NT2/D1 (cell line): ENCODE data around the gene SPACA1.

Source experiments
- DNase-seq: peaks from one replicate; pipeline ENCODE4 v3.0.0-alpha.2; 2011; ENCODE audit warnings: low read depth, low spot score
- H3K27me3 ChIP-seq: 2 replicates; pipeline ENCODE4 v1.6.0; 2011; ENCODE audit warnings: mild to moderate bottlenecking; ENCODE audit not compliant: insufficient read length, insufficient read depth
- H3K36me3 ChIP-seq: 2 replicates; pipeline ENCODE4 v1.6.1; 2011; ENCODE audit warnings: mild to moderate bottlenecking, low read length, mixed read lengths; ENCODE audit not compliant: insufficient read depth, insufficient read length
- H3K4me1 ChIP-seq: 2 replicates; pipeline ENCODE4 v1.5.1; 2011; ENCODE audit not compliant: insufficient read depth, insufficient read length
- H3K4me3 ChIP-seq: 2 replicates; pipeline ENCODE4 v1.5.1; 2011; ENCODE audit warnings: low read depth; ENCODE audit not compliant: insufficient read length
- H3K9ac ChIP-seq: 2 replicates; pipeline ENCODE4 v1.6.0; 2011; ENCODE audit warnings: low read depth; ENCODE audit not compliant: insufficient read length
- H3K9me3 ChIP-seq: 2 replicates; pipeline ENCODE4 v1.5.1; 2011; ENCODE audit warnings: mild to moderate bottlenecking, low read length; ENCODE audit not compliant: insufficient read depth
- SUZ12 ChIP-seq: IDR thresholded peaks from 2 replicates; pipeline ENCODE4 v1.6.1; 2011; ENCODE audit not compliant: insufficient read length, insufficient read depth; ENCODE audit errors: extremely low read depth
- YY1 ChIP-seq: IDR thresholded peaks from 2 replicates; pipeline ENCODE4 v1.6.1; 2011; ENCODE audit not compliant: insufficient read length, insufficient read depth
- ZNF274 ChIP-seq: IDR thresholded peaks from 2 replicates; pipeline ENCODE4 v1.6.1; 2011; ENCODE audit warnings: mild to moderate bottlenecking, low read depth, low read length

SPACA1 gene

DNA sequence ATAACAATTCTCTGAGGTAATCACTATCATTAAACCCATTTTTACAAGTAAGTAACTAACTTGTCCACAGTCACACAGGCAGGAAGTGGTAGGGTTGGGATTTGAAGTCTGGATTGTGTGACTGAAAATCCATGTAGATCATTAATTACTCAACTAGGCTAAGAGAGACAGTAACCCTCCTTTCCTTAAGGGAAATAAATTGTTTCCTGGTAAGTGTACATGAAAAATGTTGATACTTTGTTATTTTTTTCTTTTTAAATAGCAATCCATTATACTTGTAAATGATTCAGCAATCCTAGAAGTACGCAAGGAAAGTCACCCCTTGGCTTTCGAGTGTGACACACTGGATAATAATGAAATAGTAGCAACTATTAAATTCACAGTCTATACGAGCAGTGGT lies 11.6 kb downstream of the SPACA1 start:
- Histone ChIP-seq H3K4me3 (no peak overlapping the region), H3K27me3 (no peaks in the 10 kb centered on the region)
- TF ChIP-seq YY1, result no peak
- no peak for TF ChIP-seq ZNF274
- TF ChIP-seq SUZ12, result no peak

DNA sequence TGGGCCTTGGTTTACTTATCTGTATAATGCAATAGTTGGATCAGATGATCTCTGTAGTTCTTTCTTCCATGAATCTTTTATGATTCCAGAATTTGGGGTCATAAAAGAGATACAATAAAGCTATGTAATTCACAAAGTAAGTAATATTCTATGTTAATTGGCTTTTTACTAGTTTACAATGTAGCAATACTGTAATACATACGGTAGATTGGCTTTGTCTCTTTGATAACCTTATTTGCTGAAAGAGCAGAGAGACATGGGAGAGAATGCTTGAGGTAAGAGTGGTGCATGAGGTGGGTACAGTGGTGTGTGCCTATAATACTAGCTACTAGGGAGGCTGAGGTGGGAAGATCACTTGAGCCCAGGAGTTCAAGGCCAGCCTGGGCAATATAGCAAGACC lies 14.7 kb downstream of the SPACA1 start:
- no peaks in the 10 kb centered on the region for H3K36me3 ChIP-seq
- H3K4me1 ChIP-seq, result no peaks in the 10 kb centered on the region
- TF ChIP-seq ZNF274 (no peak), YY1 (no peak), SUZ12 (no peak)
- DNase-seq, result no peak
- H3K27me3 ChIP-seq, result no peaks in the 10 kb centered on the region
- H3K9ac ChIP-seq, result no peak overlapping the region
- no peaks in the 10 kb centered on the region for H3K9me3 ChIP-seq
- no peak overlapping the region for H3K4me3 ChIP-seq

More for the DNA sequence above, 11.6 kb downstream of the SPACA1 start:
- Histone ChIP-seq H3K4me1 (no peaks in the 10 kb centered on the region), H3K9me3 (no peaks in the 10 kb centered on the region), H3K9ac (no peak overlapping the region), H3K36me3 (no peaks in the 10 kb centered on the region)
- no peak for DNase-seq

- no peak overlapping the region for H3K9ac ChIP-seq
- TF ChIP-seq YY1, result no peak
- TF ChIP-seq SUZ12, result no peak
- TF ChIP-seq ZNF274, result no peak
- no peak overlapping the region for H3K4me3 ChIP-seq
- H3K9me3 ChIP-seq, result no peaks in the 10 kb centered on the region
- DNase-seq, result no peak
- no peaks in the 10 kb centered on the region for H3K36me3 ChIP-seq
- H3K27me3 ChIP-seq, result no peaks in the 10 kb centered on the region
- no peaks in the 10 kb centered on the region for H3K4me1 ChIP-seq
Observed at GRCh38 chr6:88072462-88072861, 24.8 kb downstream of the SPACA1 start.

- Histone ChIP-seq H3K4me1 (no peaks in the 10 kb centered on the region), H3K4me3 (no peak overlapping the region), H3K9ac (no peak overlapping the region), H3K27me3 (no peaks in the 10 kb centered on the region), H3K9me3 (no peaks in the 10 kb centered on the region), H3K36me3 (no peaks in the 10 kb centered on the region)
- TF ChIP-seq SUZ12 (no peak), ZNF274 (no peak), YY1 (no peak)
- no peak for DNase-seq
Observed at GRCh38 chr6:88074791-88075190, 27.1 kb downstream of the SPACA1 start.

DNA sequence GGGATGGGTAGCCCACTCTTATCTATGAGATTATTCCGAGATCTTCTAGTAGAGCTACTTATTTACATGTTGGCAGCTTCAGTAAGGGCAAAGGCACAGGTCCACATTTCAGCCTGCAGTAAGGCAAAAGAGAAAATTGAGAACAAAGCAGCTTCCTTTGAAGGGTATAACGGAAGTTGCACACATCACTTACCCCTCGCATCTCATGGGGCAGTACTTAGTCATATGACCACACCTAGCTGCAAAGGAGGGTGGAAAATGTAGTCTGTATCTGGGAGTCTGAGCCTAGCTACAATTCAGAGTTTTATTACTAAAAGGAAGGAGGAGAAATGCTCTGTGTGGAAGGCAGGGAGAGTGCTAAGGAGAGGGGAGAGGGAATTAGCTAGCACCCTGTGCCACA lies 29.7 kb downstream of the SPACA1 start:
- Histone ChIP-seq H3K27me3 (no peaks in the 10 kb centered on the region), H3K9ac (no peak overlapping the region), H3K4me1 (no peaks in the 10 kb centered on the region), H3K9me3 (no peaks in the 10 kb centered on the region), H3K36me3 (no peaks in the 10 kb centered on the region), H3K4me3 (no peak overlapping the region)
- TF ChIP-seq YY1, result no peak
- no peak for TF ChIP-seq SUZ12
- TF ChIP-seq ZNF274, result no peak
- no peak for DNase-seq

- Histone ChIP-seq H3K36me3 (no peaks in the 10 kb centered on the region), H3K4me3 (no peak overlapping the region), H3K27me3 (no peaks in the 10 kb centered on the region), H3K9ac (no peak overlapping the region), H3K4me1 (no peaks in the 10 kb centered on the region), H3K9me3 (no peaks in the 10 kb centered on the region)
- no peak for TF ChIP-seq ZNF274
- TF ChIP-seq YY1, result no peak
- no peak for TF ChIP-seq SUZ12
- DNase-seq, result no peak
Observed at GRCh38 chr6:88086792-88087191, 39.2 kb downstream of the SPACA1 start.

- Histone ChIP-seq H3K9ac (no peak overlapping the region), H3K4me3 (no peak overlapping the region), H3K4me1 (no peaks in the 10 kb centered on the region), H3K27me3 (no peaks in the 10 kb centered on the region), H3K9me3 (no peaks in the 10 kb centered on the region), H3K36me3 (no peaks in the 10 kb centered on the region)
- TF ChIP-seq YY1 (no peak), ZNF274 (no peak), SUZ12 (no peak)
- DNase-seq, result no peak
Observed at GRCh38 chr6:88089708-88090107, 42.1 kb downstream of the SPACA1 start.

DNA sequence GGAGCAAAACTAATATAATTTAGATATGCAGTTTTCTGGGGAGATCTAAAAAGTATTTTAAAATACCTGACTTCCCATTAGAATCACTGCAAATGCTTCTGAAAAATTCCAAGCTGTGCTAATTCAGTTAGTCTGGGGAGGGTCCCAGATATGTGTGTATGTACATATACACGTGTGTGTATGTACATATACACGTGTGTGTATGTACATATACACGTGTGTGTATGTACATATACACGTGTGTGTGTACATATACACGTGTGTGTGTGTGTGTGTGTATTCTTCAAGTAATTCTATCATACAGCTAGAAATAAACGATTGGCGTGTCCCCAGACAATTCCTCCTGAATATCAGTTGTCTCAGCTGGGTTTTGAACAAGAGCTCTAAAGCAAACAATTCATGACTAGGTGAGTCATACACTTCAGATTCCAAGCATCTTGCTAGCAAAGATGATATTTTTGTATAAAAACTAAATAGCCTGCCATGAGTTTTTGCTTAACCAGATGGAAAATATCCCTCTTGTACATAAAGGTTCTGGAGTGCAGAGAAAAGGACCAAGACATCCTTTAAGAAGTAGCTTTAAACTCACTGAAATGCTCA lies 58.2 kb downstream of the SPACA1 start:
- TF ChIP-seq YY1, result no peak
- no peak for TF ChIP-seq ZNF274
- TF ChIP-seq SUZ12, result no peak
- H3K4me3 ChIP-seq, result no peak overlapping the region
- no peaks in the 10 kb centered on the region for H3K36me3 ChIP-seq
- no peaks in the 10 kb centered on the region for H3K9me3 ChIP-seq
- H3K27me3 ChIP-seq, result no peaks in the 10 kb centered on the region
- DNase-seq, result no peak
- H3K9ac ChIP-seq, result no peak overlapping the region
- H3K4me1 ChIP-seq, result no peaks in the 10 kb centered on the region
